GM12873 (cell line): ENCODE measurements around the gene UBTF.

ENCODE experiments used
- CTCF ChIP-seq: IDR thresholded peaks from 2 replicates; pipeline ENCODE4 v1.5.1; 2012; ENCODE audit warnings: low read depth, mild to moderate bottlenecking, moderate library complexity, low read length, control low read depth; ENCODE audit not compliant: insufficient read depth; ENCODE audit errors: missing control alignments

The UBTF gene

GRCh38 chr17:44216173-44216572 is 3.3 kb downstream of the UBTF start:
- no peak for TF ChIP-seq CTCF

GRCh38 chr17:44214896-44215295 is 4.6 kb downstream of the UBTF start:
- no peak for TF ChIP-seq CTCF

- TF ChIP-seq CTCF, result no peak
Observed at GRCh38 chr17:44214230-44214494, 5.3 kb downstream of the UBTF start.

GRCh38 chr17:44213403-44214229 is 5.9 kb downstream of the UBTF start:
- no peak for TF ChIP-seq CTCF

- no peak for TF ChIP-seq CTCF
Observed at GRCh38 chr17:44212507-44213402, 6.7 kb downstream of the UBTF start.

- TF ChIP-seq CTCF, result no peak
Observed at GRCh38 chr17:44211281-44212265, 7.9 kb downstream of the UBTF start.
